ENCODE results near the gene QARS1.

QARS1 gene

DNA sequence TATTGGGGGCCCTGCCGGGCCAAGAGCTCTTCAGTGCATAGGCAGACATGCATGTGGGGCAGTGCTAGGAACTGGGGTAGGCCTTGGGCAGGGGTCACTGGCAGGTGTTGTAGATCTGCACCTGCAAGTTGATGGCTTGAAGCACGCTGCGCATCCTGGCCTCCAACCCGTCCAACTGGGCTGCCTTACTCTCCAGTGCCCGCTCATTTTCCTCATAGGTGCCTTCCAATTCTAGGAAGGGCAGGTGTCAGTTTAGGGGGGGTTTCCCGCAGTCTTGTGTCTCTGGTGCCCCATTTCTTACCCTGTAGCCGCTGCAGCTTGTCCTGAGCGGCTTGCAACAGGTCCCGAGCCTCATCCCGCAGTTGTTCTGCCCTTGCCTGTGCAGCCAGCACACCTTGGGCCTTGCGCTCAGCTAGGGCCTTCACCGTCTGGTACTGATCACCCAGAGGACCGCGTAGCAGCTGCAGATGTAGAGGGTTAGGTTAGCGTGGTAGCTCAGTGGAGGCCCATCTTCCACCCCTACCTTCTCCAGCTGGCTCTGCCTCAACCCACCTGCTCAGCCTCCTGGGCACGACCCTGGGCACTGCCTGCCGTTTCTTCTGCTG is 16.7 kb upstream of the QARS1 start:
- H3K27ac ChIP-seq (ENCODE audit: insufficient read depth in 1 of 2, low read depth in 1 of 2, low read length in 2 of 2, poor library complexity in 1 of 2, severe bottlenecking in 2 of 2) = peak overlapping the region; percentile 60 to 94
- ChIA-PET POLR2A (interaction anchor here (0.8 to 1.6 kb wide), 4 partner anchors 11 to 202 kb away, joined by 3 to 8 read pairs (median 6); partner anchors contain the start of genes ARIH2 and QRICH1), CTCF (interaction anchor here (0.9 to 5.1 kb wide), 8 partner anchors 11 to 50 kb away, joined by 3 to 35 read pairs (median 4); partner anchors contain the start of genes KLHDC8B, LAMB2 and QRICH1)
- no peaks in the 10 kb centered on the region for H3K27me3 ChIP-seq (replicated peaks in 2 of 5; ENCODE audit: control insufficient read depth in 4 of 5, insufficient read depth in 5 of 5, low read length in 4 of 5)
- 89% methylated on average over 17 of the region's 17 CpGs for WGBS (ENCODE audit: insufficient coverage)
- peaks cover 2 to 26% (median 21%) of the 10 kb centered on the region in 4 experiments for H3K4me1 ChIP-seq (ENCODE audit: control extremely low read depth in 1 of 4, control insufficient read depth in 4 of 4, insufficient read depth in 4 of 4, low read length in 3 of 4)
- peaks cover 9 to 50% (median 20%) of the 10 kb centered on the region in 4 experiments for H3K36me3 ChIP-seq (ENCODE audit: control insufficient read depth in 4 of 4, insufficient read depth in 4 of 4, low read length in 3 of 4)
- H3K4me3 ChIP-seq (ENCODE audit: control insufficient read depth in 1 of 7, extremely low read depth in 1 of 7, insufficient read depth in 4 of 7, low read depth in 2 of 7, low read length in 6 of 7) = peak overlapping the region in 6 of 7 experiments; percentile 54 to 90 (median 88)
- H3K9me3 ChIP-seq (ENCODE audit: control extremely low read depth in 1 of 5, control insufficient read depth in 4 of 5, insufficient read depth in 2 of 5, low read depth in 1 of 5, low read length in 4 of 5) = no peaks in the 10 kb centered on the region
- DNase-seq = no peak

- H3K36me3 ChIP-seq (ENCODE audit: control insufficient read depth in 4 of 4, insufficient read depth in 4 of 4, low read length in 3 of 4) = peaks cover 9 to 57% (median 26%) of the 10 kb centered on the region in 4 experiments
- no peaks in the 10 kb centered on the region for H3K9me3 ChIP-seq (ENCODE audit: control extremely low read depth in 1 of 5, control insufficient read depth in 4 of 5, insufficient read depth in 2 of 5, low read depth in 1 of 5, low read length in 4 of 5)
- ChIA-PET POLR2A (interaction anchor here (0.8 to 1.6 kb wide), 4 partner anchors 12 to 202 kb away, joined by 3 to 8 read pairs (median 6); partner anchors contain the start of genes ARIH2 and QRICH1), CTCF (interaction anchor here (0.9 to 5.1 kb wide), 9 partner anchors 11 to 51 kb away, joined by 3 to 35 read pairs (median 4); partner anchors contain the start of genes KLHDC8B, LAMB2, QARS1 and QRICH1)
- peak within 1 kb of the TSS; percentile 76 to 94 for H3K27ac ChIP-seq (ENCODE audit: insufficient read depth in 1 of 2, low read depth in 1 of 2, low read length in 2 of 2, poor library complexity in 1 of 2, severe bottlenecking in 2 of 2)
- peak within 1 kb of the TSS; percentile 54 to 90 (median 88) for H3K4me3 ChIP-seq (ENCODE audit: control insufficient read depth in 1 of 7, extremely low read depth in 1 of 7, insufficient read depth in 4 of 7, low read depth in 2 of 7, low read length in 6 of 7)
- H3K27me3 ChIP-seq (replicated peaks in 2 of 5; ENCODE audit: control insufficient read depth in 4 of 5, insufficient read depth in 5 of 5, low read length in 4 of 5) = no peaks in the 10 kb centered on the region
- H3K4me1 ChIP-seq (ENCODE audit: control extremely low read depth in 1 of 4, control insufficient read depth in 4 of 4, insufficient read depth in 4 of 4, low read length in 3 of 4) = peaks cover 2 to 26% (median 21%) of the 10 kb centered on the region in 4 experiments
- WGBS (ENCODE audit: insufficient coverage) = under 1% methylated on average over 67 of the region's 70 CpGs
- peak; percentile 97 for DNase-seq
These were observed 16.0 kb upstream of the QARS1 start, which contains the start of gene USP19 for GRCh38 chr3:49120438-49121131. Gene USP19 (minus strand): TSS chr3:49120823. CDS start chr3:49119145, 1,678 bp downstream.

GRCh38 chr3:49120096-49120437 is 15.5 kb upstream of the QARS1 start:
- H3K36me3 ChIP-seq (ENCODE audit: control insufficient read depth in 4 of 4, insufficient read depth in 4 of 4, low read length in 3 of 4) = peaks cover 12 to 61% (median 31%) of the 10 kb centered on the region in 4 experiments
- CTCF ChIA-PET = interaction anchor here (1.0 to 5.1 kb wide), 7 partner anchors 10 to 44 kb away, joined by 3 to 35 read pairs (median 4); partner anchors contain the start of genes LAMB2, QARS1 and QRICH1

GRCh38 chr3:49119439-49119838 is 14.9 kb upstream of the QARS1 start:
- peaks cover 15 to 63% (median 37%) of the 10 kb centered on the region in 4 experiments for H3K36me3 ChIP-seq (ENCODE audit: control insufficient read depth in 4 of 4, insufficient read depth in 4 of 4, low read length in 3 of 4)
- peak overlapping the region in 6 of 7 experiments; percentile 65 to 90 (median 88) for H3K4me3 ChIP-seq (ENCODE audit: control insufficient read depth in 1 of 7, extremely low read depth in 1 of 7, insufficient read depth in 4 of 7, low read depth in 2 of 7, low read length in 6 of 7)
- peak overlapping the region; percentile 76 to 94 for H3K27ac ChIP-seq (ENCODE audit: insufficient read depth in 1 of 2, low read depth in 1 of 2, low read length in 2 of 2, poor library complexity in 1 of 2, severe bottlenecking in 2 of 2)
- POLR2A ChIA-PET = interaction anchor here (1.6 kb wide), 1 partner anchor 201 kb away, joined by 6 read pairs; the partner anchor contains the start of gene ARIH2
- H3K27me3 ChIP-seq (replicated peaks in 2 of 5; ENCODE audit: control insufficient read depth in 4 of 5, insufficient read depth in 5 of 5, low read length in 4 of 5) = no peaks in the 10 kb centered on the region
- H3K4me1 ChIP-seq (ENCODE audit: control extremely low read depth in 1 of 4, control insufficient read depth in 4 of 4, insufficient read depth in 4 of 4, low read length in 3 of 4) = peaks cover 2 to 26% (median 21%) of the 10 kb centered on the region in 4 experiments
- 87% methylated on average over 3 of the region's 3 CpGs for WGBS (ENCODE audit: insufficient coverage)
- no peak for DNase-seq
- no peaks in the 10 kb centered on the region for H3K9me3 ChIP-seq (ENCODE audit: control extremely low read depth in 1 of 5, control insufficient read depth in 4 of 5, insufficient read depth in 2 of 5, low read depth in 1 of 5, low read length in 4 of 5)
- CTCF ChIA-PET = interaction anchor here (1.0 to 5.1 kb wide), 4 partner anchors 12 to 44 kb away, joined by 3 to 35 read pairs (median 5); partner anchors contain the start of genes LAMB2 and QARS1

More at GRCh38 chr3:49120096-49120437, 15.5 kb upstream of the QARS1 start:
- H3K9me3 ChIP-seq (ENCODE audit: control extremely low read depth in 1 of 5, control insufficient read depth in 4 of 5, insufficient read depth in 2 of 5, low read depth in 1 of 5, low read length in 4 of 5) = no peaks in the 10 kb centered on the region
- DNase-seq = peak in 2 of 3 donors; percentile 56 to 65
- H3K27ac ChIP-seq (ENCODE audit: insufficient read depth in 1 of 2, low read depth in 1 of 2, low read length in 2 of 2, poor library complexity in 1 of 2, severe bottlenecking in 2 of 2) = peak overlapping the region; percentile 76 to 94
- peaks cover 2 to 26% (median 21%) of the 10 kb centered on the region in 4 experiments for H3K4me1 ChIP-seq (ENCODE audit: control extremely low read depth in 1 of 4, control insufficient read depth in 4 of 4, insufficient read depth in 4 of 4, low read length in 3 of 4)
- WGBS (ENCODE audit: insufficient coverage) = 0% methylated on average over 4 of the region's 9 CpGs
- POLR2A ChIA-PET = interaction anchor here (1.0 to 1.6 kb wide), 2 partner anchors 27 to 201 kb away, joined by 6 to 8 read pairs; partner anchors contain the start of genes ARIH2 and QRICH1
- no peaks in the 10 kb centered on the region for H3K27me3 ChIP-seq (replicated peaks in 2 of 5; ENCODE audit: control insufficient read depth in 4 of 5, insufficient read depth in 5 of 5, low read length in 4 of 5)
- H3K4me3 ChIP-seq (ENCODE audit: control insufficient read depth in 1 of 7, extremely low read depth in 1 of 7, insufficient read depth in 4 of 7, low read depth in 2 of 7, low read length in 6 of 7) = peak overlapping the region; percentile 54 to 90 (median 88)

DNA sequence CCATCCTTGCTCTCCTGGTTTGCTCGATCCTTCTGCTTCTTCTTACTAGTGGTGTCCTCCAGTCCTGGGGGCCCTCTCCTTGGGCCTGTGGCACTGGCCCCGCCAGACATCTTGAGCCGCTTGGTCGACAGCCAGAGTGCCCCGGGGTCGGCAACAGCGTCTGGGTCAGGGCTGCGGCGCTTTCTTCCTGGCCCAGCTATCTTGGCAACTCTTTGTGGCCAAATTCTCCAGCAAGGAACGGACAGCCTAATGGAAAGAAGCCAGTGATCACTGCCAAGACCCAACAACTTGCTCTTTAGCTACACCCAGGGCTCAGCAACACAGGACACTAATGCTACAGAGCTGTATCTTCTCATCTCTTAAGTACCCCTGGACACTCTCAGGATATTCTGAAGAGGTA is 14.5 kb upstream of the QARS1 start:
- ChIA-PET CTCF (interaction anchor here (1.0 to 5.1 kb wide), 4 partner anchors 9 to 45 kb away, joined by 3 to 35 read pairs (median 5); partner anchors contain the start of gene LAMB2), POLR2A (interaction anchor here (0.9 kb wide), 1 partner anchor 15 kb away, joined by 6 read pairs; no protein-coding TSS in a partner anchor)
- Histone ChIP-seq H3K36me3 (ENCODE audit: control insufficient read depth in 4 of 4, insufficient read depth in 4 of 4, low read length in 3 of 4) (peaks cover 18 to 65% (median 41%) of the 10 kb centered on the region in 4 experiments), H3K27me3 (replicated peaks in 2 of 5; ENCODE audit: control insufficient read depth in 4 of 5, insufficient read depth in 5 of 5, low read length in 4 of 5) (no peaks in the 10 kb centered on the region), H3K4me1 (ENCODE audit: control extremely low read depth in 1 of 4, control insufficient read depth in 4 of 4, insufficient read depth in 4 of 4, low read length in 3 of 4) (peaks cover 2 to 26% (median 21%) of the 10 kb centered on the region in 4 experiments), H3K4me3 (ENCODE audit: control insufficient read depth in 1 of 7, extremely low read depth in 1 of 7, insufficient read depth in 4 of 7, low read depth in 2 of 7, low read length in 6 of 7) (peak overlapping the region in 3 of 7 experiments; percentile 83 to 90 (median 89)), H3K9me3 (ENCODE audit: control extremely low read depth in 1 of 5, control insufficient read depth in 4 of 5, insufficient read depth in 2 of 5, low read depth in 1 of 5, low read length in 4 of 5) (no peaks in the 10 kb centered on the region), H3K27ac (ENCODE audit: insufficient read depth in 1 of 2, low read depth in 1 of 2, low read length in 2 of 2, poor library complexity in 1 of 2, severe bottlenecking in 2 of 2) (peak overlapping the region; percentile 76 to 94)
- WGBS (ENCODE audit: insufficient coverage) = 96% methylated on average over 10 of the region's 10 CpGs
- no peak for DNase-seq

DNA sequence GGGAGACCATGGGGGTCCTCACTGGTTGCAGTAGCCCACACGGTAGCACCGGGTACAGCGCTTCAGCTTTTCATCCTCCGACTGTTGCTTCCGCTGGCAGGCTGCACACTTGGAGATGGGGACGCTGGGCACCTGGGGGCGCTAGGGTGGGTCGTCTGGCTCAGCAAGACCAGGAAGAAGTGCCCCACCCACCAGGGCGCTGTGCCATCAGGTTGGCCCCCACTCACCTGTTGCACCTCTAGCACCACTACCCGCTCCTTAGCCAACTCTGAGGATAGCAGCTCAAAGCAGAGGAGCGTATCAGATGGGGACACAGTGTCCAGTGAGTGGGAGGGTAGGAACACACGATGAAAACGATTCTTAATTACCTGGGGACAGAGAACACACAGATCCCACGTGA is 7.7 kb upstream of the QARS1 start:
- WGBS (ENCODE audit: insufficient coverage) = 95% methylated on average over 13 of the region's 14 CpGs
- CTCF ChIA-PET = interaction anchor here (0.7 kb wide), 1 partner anchor 45 kb away, joined by 3 read pairs; no protein-coding TSS in a partner anchor
- Histone ChIP-seq H3K9me3 (ENCODE audit: control extremely low read depth in 1 of 5, control insufficient read depth in 4 of 5, insufficient read depth in 2 of 5, low read depth in 1 of 5, low read length in 4 of 5) (no peaks in the 10 kb centered on the region), H3K27me3 (replicated peaks in 2 of 5; ENCODE audit: control insufficient read depth in 4 of 5, insufficient read depth in 5 of 5, low read length in 4 of 5) (no peaks in the 10 kb centered on the region), H3K4me3 (ENCODE audit: control insufficient read depth in 1 of 7, extremely low read depth in 1 of 7, insufficient read depth in 4 of 7, low read depth in 2 of 7, low read length in 6 of 7) (no peak overlapping the region), H3K36me3 (ENCODE audit: control insufficient read depth in 4 of 4, insufficient read depth in 4 of 4, low read length in 3 of 4) (peaks cover 17 to 97% (median 81%) of the 10 kb centered on the region in 4 experiments), H3K4me1 (ENCODE audit: control extremely low read depth in 1 of 4, control insufficient read depth in 4 of 4, insufficient read depth in 4 of 4, low read length in 3 of 4) (no peaks in the 10 kb centered on the region), H3K27ac (ENCODE audit: insufficient read depth in 1 of 2, low read depth in 1 of 2, low read length in 2 of 2, poor library complexity in 1 of 2, severe bottlenecking in 2 of 2) (no peak overlapping the region)
- POLR2A ChIA-PET = interaction anchor here (0.6 kb wide), 1 partner anchor 1125 kb away, joined by 3 read pairs; no protein-coding TSS in a partner anchor
- DNase-seq = no peak
